Left kidney (tissue), 8 donors: ENCODE measurements around the gene LIPN. TPM values are rescaled to one million over a fixed set of nuclear protein-coding genes. Genes with fewer than 3 reads are reported as not detected.
A peak's percentile ranks its signal among the peaks of the same experiment; 100 is the strongest.
"Not testable (repeated sequence)": the region's sequence is repeated elsewhere in the genome, so short reads cannot be mapped to it uniquely, and the experiment has no call there.

Source experiments
- DNase-seq: peaks from one replicate; pipeline ENCODE4 v3.0.0-alpha.2; 2013
- long read RNA-seq, 8 donors: transcript quantifications; one replicate each; lab custom pipeline, GENCODE V29; 2026
- polyA plus RNA-seq: library from polyadenylated mRNA; unstranded; fragments of 120-200 nt; gene quantifications from one replicate; pipeline ENCODE4 v1.2.1, GENCODE V29; 2013; ENCODE audit not compliant: insufficient read length

Gene LIPN, protein sequence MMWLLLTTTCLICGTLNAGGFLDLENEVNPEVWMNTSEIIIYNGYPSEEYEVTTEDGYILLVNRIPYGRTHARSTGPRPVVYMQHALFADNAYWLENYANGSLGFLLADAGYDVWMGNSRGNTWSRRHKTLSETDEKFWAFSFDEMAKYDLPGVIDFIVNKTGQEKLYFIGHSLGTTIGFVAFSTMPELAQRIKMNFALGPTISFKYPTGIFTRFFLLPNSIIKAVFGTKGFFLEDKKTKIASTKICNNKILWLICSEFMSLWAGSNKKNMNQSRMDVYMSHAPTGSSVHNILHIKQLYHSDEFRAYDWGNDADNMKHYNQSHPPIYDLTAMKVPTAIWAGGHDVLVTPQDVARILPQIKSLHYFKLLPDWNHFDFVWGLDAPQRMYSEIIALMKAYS
- not detected for polyA plus RNA-seq
- long read RNA-seq, donor 1, result 0 reads
- long read RNA-seq, donor 2, result 0 reads
- long read RNA-seq, donor 3, result 0 reads
- long read RNA-seq, donor 4, result 0 reads
- long read RNA-seq, donor 5, result 0 reads
- long read RNA-seq, donor 6, result 0 reads
- long read RNA-seq, donor 7, result 0 reads
- long read RNA-seq, donor 8, result 0 reads

GRCh38 chr10:88759366-88760101 lies at the start of gene LIPN:
LIPN (plus strand) TSS chr10:88760020; CDS start chr10:88761406, 1,386 bp downstream.
- DNase-seq, result no peak

DNA sequence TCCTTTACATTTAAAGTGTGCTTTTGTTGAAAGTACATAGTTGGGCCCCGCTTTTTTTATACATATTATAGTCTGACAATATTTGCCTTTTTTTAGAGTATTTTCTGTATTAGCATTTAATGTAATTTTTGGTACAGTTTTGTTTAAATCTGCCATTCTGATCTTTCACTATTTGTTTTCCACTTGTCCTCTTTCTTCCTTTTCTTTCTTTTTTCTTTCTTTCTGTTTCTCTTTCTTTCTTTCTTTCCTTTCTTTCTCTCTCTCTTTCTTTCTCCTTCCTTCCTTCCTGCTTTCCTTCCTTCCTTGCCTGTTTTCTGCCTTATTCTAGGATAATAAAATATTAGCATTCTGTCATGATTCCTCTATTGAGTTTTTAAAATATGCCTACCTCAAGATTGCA lies 44.3 kb upstream of the LIPN start:
- no peak for DNase-seq

- DNase-seq, result no peak
These were observed 38.4 kb upstream of the LIPN start for GRCh38 chr10:88721392-88721791.

- no peak for DNase-seq
These were observed 34.0 kb upstream of the LIPN start for GRCh38 chr10:88725798-88726197.

DNA sequence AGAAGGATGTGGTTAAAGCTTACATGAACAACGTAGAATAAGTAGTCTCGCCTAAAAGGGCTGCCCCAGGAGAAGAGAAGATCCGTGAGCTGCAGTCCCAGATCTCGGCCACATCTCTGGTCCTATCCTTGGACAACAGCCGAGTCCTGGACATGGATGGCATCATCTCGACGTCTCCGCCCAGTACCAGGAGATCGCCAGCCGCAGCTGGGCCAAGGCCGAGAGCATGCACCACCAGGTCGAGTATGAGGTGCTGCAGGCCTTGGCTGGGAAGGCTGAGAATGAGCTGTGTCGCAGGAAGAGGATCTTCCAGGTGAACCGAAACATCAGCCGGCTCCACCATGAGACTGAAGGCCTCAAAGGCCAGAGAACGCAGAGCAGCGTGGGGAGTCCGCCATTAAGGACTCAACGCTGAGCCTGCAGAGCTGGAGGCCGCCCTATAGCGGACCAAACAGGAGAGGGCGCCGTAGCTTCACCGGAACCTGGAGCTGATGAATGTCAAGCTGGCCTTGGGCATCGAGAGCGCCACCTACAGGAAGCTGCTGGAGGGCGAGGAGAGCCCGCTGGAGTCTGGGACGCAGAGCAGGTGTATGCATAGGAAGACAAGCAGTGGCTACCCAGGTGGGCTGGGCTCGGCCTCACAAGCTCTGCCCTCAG lies 31.6 kb upstream of the LIPN start:
- no peak for DNase-seq

DNA sequence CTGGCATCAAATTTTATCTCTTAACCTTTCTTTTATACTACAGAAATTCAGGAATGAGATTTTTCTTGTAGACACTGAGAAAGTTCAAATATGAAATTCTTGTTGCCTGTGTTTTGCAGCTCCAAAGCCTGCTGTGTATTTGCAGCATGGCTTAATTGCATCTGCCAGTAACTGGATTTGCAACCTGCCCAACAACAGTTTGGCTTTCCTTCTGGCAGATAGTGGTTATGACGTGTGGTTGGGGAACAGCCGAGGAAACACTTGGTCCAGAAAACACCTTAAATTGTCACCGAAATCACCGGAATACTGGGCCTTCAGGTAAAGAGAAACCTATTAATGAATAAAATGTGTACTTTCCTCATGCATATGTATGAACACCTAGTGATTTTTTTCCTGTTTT lies 29.0 kb upstream of the LIPN start:
- DNase-seq, result no peak

- DNase-seq, result no peak
These were observed 28.5 kb upstream of the LIPN start for GRCh38 chr10:88731296-88731695.

DNA sequence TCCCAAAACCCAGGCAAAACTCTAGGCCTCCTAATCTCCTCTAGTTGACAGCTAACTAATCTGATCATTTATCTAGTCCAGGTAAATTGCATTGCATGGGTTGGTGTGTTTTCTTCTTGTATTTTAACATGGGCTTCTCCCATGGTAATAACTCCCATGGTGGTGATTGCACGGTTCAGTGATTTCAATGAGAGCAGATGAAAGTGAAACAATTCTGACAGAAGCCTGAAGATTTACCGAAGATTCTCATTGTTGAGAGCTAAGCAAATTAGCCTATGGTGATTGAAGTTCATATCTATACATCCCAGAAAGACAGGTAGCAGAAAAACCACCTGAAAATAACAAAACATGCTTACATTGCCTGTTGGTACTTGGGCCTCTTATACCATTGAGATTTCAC lies 26.6 kb upstream of the LIPN start:
- DNase-seq, result no peak

DNA sequence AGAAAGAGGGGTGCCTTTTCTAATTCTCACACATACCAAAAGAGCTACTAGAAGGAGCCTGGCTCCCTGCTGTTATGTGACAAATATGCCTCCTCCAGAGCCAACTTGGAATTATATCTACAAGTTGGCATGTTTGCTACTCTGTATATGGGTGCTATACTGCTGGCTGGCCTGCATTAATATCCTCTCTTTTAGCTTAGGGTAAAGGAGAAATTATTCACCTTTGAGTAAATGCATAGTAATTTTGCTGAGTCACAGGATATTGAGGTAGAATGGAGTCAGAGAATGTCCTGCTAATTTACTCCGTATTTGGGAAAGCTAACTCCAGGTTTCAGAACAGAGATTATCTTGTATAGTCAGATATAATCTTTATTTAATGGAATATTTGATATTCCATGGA lies 24.2 kb upstream of the LIPN start:
- no peak for DNase-seq

DNA sequence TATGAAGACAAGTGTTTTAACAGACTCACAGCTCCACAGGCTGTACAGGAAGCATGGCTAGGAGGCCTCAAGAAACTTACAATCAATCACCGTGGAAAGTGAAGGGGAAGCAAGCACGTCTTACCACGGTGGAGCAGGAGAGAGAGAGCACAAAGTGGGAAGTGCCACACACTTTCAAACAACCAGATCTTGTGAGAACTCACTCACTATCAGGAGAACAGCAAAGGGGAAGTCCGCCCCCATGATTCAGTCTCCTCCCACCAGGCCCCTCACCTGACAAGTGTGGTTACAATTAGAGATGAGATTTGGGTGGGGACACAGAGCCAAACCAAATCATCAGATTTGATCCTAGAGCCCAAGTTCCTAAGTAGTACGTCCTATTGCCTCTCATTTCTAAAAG lies 17.9 kb upstream of the LIPN start:
- not testable (repeated sequence) for DNase-seq

GRCh38 chr10:88742448-88742847 lies 17.4 kb upstream of the LIPN start:
- no peak for DNase-seq

DNA sequence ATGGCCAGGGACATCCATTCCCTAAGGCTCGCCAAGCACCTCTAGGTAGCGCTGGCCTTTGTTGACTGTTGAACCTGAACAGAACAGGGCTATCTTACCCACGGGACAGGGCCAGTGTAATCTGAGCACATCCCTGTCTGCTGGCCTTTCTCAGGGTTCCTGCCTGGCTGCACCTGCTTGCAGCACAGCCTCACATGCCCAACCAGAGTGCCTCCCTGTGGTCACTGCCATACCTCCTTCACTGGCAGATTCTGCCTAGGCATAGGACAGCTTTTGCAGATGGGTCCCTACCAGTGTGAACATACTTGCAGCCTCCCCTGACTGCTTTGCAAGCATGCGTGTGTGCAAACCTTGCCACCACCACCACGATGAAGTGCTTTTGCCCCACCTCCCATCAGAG lies 15.8 kb upstream of the LIPN start:
- DNase-seq, result no peak

- DNase-seq, result no peak
These were observed 14.2 kb upstream of the LIPN start for GRCh38 chr10:88745633-88746032.

GRCh38 chr10:88754287-88754686 lies 5.5 kb upstream of the LIPN start:
- DNase-seq, result no peak

DNA sequence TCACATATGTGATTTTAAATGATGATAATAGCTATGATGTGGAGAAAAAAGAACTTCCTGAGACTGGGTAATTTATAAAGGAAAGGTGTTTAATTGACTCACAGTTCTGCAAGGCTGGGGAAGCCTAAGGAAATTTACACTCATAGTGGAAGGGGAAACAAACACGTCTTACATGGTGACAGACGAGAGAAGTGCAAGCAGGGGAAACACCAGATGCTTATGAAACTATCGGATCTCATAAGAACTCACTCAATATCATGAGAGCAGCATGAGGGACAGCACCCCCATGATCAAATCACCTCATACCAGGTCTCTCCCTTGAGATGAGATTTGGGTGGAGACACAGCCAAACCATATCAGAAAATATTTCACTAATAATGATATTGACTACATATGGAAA lies 4.1 kb upstream of the LIPN start:
- DNase-seq, result no peak

DNA sequence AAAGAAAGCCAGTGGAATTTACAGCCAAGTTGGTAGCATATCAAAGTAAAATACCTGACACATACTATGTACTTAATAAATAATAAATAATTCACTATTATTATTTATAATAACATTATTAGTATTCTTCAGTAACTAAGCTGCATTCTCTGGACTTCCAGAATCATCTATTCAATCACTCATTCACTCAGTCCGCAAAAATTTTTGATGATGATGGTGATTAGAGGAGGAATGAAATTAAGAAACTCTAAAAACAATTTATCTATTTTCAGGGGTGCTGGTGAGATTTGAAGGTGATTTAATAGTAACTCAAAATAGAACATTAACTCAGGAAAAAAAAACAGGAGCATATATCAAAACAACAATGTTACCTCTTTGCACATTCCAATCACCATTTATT lies 3.2 kb upstream of the LIPN start:
- DNase-seq, result no peak

DNA sequence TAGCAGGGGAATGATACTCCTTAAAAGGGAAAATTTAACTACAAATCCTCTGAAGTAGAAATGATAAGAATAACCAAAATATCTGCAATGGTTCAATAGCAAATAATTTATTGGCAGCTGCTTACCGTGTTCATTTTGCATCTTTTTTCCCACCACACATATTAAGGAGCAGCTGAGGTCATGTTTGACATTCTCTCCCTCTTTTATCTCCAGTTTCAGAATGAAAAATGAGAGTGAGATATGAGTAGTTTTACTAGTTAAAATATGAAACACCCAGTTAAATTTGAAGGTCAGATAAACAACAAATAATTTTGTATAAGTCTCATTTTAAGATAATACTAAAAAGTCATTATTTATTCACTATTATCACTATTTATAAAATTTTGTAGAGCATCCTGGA lies 3.1 kb downstream of the LIPN start:
- no peak for DNase-seq

DNA sequence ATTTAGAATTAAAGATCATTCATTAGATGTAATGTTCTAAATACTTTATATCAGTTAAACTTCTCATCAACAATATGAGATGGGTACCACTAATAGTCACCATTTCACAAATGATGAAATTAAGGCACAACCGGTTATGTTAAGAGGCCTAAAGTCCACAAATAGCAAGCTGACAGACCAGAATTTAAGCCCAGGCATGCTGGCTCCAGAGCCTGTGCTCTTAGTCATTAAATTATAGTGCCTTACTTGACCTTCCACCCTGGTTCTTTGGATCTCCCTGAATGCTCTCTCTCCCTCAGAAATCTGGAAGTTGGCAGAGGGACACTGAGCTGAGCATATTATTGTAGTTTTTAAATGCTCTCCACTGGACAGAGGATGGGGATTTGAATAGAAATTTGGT lies 3.6 kb downstream of the LIPN start:
- DNase-seq, result peak; percentile 6

DNA sequence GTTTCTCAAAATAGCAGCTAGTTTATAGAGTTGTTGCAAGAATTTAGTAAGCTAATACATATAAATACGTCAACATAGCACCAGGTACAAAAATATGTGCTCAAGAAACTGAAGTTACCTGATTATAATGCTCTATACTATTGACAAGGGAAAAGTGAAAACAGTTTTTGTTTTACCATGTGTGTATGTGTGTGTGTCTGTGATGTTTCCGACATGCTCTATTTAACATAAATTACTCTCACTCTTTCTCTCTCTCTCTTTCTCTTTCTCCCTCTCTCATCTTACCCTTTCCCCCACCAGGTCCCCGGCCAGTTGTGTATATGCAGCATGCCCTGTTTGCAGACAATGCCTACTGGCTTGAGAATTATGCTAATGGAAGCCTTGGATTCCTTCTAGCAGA lies 4.3 kb downstream of the LIPN start:
- no peak for DNase-seq

DNA sequence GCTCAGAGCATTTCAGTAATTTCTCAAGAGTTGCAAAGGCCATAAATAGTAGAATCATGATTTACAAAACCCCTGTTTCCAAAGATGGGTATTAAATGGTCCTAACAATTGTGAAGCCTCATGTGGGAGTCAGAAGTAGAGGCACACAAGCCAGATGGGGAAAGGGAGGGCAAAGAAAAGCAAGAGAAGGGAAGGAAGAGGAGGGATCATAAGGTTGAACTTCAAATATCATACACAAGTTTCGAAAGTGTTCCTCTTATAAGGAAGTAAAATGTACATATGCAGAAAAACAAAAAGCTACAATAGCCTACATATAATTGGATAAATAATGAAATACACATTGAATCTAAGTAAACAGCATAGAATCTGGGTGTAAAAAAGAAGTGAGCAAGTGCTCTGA lies 6.0 kb downstream of the LIPN start:
- no peak for DNase-seq

DNA sequence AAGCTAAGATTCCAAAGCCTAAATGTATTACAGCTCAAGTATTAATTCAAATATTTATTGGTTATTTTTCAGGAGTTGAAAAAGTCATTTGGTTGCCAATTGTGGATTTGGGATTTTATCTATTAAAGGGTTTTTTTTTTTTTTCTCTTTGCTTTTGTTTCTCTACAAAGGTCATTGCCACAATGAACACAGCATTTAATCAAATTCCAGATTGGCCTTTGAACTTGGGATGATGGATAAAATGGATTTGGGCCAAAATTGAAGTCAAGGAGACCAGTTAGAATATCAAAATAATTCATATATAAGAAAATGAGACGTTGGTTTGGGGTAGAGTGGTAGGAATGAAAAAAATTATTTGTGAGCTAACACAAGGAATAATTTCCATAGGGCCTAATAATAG lies 9.6 kb downstream of the LIPN start:
- no peak for DNase-seq

DNA sequence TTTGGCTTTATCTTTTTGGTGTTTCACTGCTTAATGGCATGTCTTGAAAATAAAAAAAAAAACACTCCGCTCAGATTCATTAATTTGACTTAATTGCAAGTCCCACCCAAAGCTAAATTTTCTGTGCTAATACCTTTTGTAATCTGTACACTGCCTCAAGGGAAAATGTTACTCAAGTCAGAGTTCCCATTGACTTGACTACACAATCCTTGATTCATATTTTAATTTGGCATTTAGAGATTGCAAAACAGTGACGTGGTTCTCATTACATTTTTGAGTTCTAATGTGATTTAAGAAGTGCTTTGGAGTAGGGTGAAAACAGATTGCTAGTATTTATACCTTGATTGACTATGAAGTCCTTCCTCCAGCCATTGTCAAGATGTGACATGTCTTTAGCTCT lies 21.4 kb downstream of the LIPN start:
- no peak for DNase-seq

GRCh38 chr10:88782222-88782621 lies 22.4 kb downstream of the LIPN start:
- no peak for DNase-seq
